Measurements from ENCODE around the gene CORO6. TPM values are rescaled to one million over a fixed set of nuclear protein-coding genes. Genes with fewer than 3 reads are reported as not detected.

The CORO6 gene
- polyA plus RNA-seq, 2 of the 4 experiments (the other 2 are of a cell fraction): 5.0 to 10.1 TPM

DNA sequence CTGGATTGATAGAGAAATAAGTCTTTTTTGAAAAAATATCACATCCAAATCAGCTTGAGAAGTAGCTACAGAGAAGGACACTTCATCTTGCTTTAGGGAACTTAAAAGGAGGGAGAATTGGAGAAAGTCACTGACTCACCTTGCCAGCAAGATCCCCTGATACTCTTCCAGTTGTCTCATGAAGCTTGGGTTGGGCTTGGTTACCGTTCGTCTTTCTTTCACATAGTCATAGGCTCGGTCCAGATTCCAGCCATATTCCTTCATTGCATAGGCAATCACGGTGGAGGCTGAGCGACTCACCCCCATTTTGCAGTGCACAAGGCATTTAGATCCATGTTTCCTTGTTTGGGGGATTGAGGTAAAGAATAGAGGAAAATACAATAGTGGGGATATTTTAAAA, 25.3 kb upstream of the CORO6 start:
- ChIA-PET POLR2A (no interaction called here), CTCF (interaction anchor here (0.9 to 3.3 kb wide), 6 partner anchors 9 to 283 kb away, joined by 3 to 22 read pairs (median 3); no protein-coding TSS in a partner anchor)
- DNase-seq (ENCODE audit: low read depth in 1 of 2, low spot score in 1 of 2): no peak

DNA sequence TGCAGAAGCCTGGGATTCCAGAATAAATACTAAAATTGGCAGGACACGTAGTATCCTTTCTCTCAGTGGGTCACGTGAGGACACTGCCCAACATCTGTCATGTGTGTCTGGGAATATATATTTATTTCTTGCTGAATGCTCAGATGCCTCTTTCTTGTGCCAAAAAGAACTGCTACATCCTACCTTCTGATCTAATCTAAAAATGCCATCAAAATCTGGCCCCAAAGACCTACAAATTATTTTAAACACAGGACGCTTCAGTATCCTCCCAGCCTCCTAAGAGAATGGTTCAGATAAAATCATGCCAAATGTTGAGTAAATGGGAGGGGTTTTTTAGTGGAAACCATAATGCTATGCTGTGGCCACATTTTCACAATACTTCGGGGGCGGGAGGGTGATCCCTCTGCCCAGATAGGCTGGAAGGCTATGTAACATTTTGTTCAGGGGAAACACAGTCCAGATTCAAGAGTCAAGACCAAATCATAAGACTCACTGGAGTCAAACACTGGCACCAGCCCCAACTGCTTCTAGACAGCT, 22.9 kb upstream of the CORO6 start:
- ATAC-seq (no peak), FAIRE-seq (no peak), DNase-seq (ENCODE audit: low read depth in 1 of 2, low spot score in 1 of 2) (no peak)
- 94% methylated on average over 5 of the region's 5 CpGs for WGBS (ENCODE audit: missing lambda C conversion rate)
- Histone ChIP-seq H3K4me1 (peaks cover 25% of the 10 kb centered on the region), H3K27ac (no peak overlapping the region), H3K4me3 (no peak overlapping the region), H3K9me3 (no peaks in the 10 kb centered on the region), H3K4me2 (no peak overlapping the region)
- ChIA-PET CTCF (interaction anchor here (0.8 to 10.1 kb wide), 3 partner anchors 11 to 133 kb away, joined by 3 to 222 read pairs (median 91); no protein-coding TSS in a partner anchor), POLR2A (no interaction called here)
- TF ChIP-seq EHF (CRISPR knock-in tag; IDR thresholded peaks at IDR 0.05) (no peak), HDAC2 (IDR thresholded peaks at IDR 0.05) (no peak), ZFP36 (IDR thresholded peaks at IDR 0.05; ENCODE audit: borderline replicate concordance, partially characterized antibody) (no peak), ESRRA (IDR thresholded peaks at IDR 0.05; ENCODE audit: borderline replicate concordance, low read length) (no peak), CBX2 (IDR thresholded peaks at IDR 0.05; ENCODE audit: borderline replicate concordance, low read depth) (no peak), NPAS2 (CRISPR knock-in tag; IDR thresholded peaks at IDR 0.05; ENCODE audit: borderline replicate concordance) (no peak), TP53 (CRISPR knock-in tag; IDR thresholded peaks at IDR 0.05) (no peak), MAFK (IDR thresholded peaks at IDR 0.05; ENCODE audit: partially characterized antibody) (no peak), ZNF302 (CRISPR knock-in tag; IDR thresholded peaks at IDR 0.05) (no peak), POLR2AphosphoS2 (conservative IDR thresholded peaks at IDR 0.05; ENCODE audit: low read length) (no peak), POLR2A (IDR thresholded peaks at IDR 0.05; ENCODE audit: low read length) (no peak)
- TF ChIP-seq, protein P1, sequence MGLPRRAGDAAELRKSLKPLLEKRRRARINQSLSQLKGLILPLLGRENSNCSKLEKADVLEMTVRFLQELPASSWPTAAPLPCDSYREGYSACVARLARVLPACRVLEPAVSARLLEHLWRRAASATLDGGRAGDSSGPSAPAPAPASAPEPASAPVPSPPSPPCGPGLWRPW (IDR thresholded peaks at IDR 0.05): no peak
- TF ChIP-seq, protein P2, sequence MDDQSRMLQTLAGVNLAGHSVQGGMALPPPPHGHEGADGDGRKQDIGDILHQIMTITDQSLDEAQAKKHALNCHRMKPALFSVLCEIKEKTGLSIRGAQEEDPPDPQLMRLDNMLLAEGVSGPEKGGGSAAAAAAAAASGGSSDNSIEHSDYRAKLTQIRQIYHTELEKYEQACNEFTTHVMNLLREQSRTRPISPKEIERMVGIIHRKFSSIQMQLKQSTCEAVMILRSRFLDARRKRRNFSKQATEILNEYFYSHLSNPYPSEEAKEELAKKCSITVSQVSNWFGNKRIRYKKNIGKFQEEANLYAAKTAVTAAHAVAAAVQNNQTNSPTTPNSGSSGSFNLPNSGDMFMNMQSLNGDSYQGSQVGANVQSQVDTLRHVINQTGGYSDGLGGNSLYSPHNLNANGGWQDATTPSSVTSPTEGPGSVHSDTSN (IDR thresholded peaks at IDR 0.05): no peak
- TF ChIP-seq, protein P3, sequence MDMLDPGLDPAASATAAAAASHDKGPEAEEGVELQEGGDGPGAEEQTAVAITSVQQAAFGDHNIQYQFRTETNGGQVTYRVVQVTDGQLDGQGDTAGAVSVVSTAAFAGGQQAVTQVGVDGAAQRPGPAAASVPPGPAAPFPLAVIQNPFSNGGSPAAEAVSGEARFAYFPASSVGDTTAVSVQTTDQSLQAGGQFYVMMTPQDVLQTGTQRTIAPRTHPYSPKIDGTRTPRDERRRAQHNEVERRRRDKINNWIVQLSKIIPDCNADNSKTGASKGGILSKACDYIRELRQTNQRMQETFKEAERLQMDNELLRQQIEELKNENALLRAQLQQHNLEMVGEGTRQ (IDR thresholded peaks at IDR 0.05): no peak

More for the DNA sequence above, 25.3 kb upstream of the CORO6 start:
- Histone ChIP-seq H3K27ac (no peak overlapping the region), H3K9me3 (no peaks in the 10 kb centered on the region), H3K4me1 (peaks cover 5% of the 10 kb centered on the region; the same call in 2 of the 3 replicates), H3K4me2 (no peak overlapping the region), H3K4me3 (no peak overlapping the region)
- no peak for FAIRE-seq
- no peak for ATAC-seq
- 95% methylated on average over 5 of the region's 5 CpGs for WGBS (ENCODE audit: missing lambda C conversion rate)
- TF ChIP-seq, protein P4, sequence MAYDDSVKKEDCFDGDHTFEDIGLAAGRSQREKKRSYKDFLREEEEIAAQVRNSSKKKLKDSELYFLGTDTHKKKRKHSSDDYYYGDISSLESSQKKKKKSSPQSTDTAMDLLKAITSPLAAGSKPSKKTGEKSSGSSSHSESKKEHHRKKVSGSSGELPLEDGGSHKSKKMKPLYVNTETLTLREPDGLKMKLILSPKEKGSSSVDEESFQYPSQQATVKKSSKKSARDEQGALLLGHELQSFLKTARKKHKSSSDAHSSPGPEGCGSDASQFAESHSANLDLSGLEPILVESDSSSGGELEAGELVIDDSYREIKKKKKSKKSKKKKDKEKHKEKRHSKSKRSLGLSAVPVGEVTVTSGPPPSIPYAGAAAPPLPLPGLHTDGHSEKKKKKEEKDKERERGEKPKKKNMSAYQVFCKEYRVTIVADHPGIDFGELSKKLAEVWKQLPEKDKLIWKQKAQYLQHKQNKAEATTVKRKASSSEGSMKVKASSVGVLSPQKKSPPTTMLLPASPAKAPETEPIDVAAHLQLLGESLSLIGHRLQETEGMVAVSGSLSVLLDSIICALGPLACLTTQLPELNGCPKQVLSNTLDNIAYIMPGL (CRISPR knock-in tag; IDR thresholded peaks at IDR 0.05; ENCODE audit: borderline replicate concordance): no peak
- TF ChIP-seq KDM5A (IDR thresholded peaks at IDR 0.05): no peak
- TF ChIP-seq FOSL2 (IDR thresholded peaks at IDR 0.05): no peak
- TF ChIP-seq FOSL2 (CRISPR knock-in tag; IDR thresholded peaks at IDR 0.05): no peak
- no peak for TF ChIP-seq RCOR1 (IDR thresholded peaks at IDR 0.05; ENCODE audit: low read depth, low read length)
- no peak for TF ChIP-seq SREBF2 (IDR thresholded peaks at IDR 0.05)
- TF ChIP-seq, protein P5, sequence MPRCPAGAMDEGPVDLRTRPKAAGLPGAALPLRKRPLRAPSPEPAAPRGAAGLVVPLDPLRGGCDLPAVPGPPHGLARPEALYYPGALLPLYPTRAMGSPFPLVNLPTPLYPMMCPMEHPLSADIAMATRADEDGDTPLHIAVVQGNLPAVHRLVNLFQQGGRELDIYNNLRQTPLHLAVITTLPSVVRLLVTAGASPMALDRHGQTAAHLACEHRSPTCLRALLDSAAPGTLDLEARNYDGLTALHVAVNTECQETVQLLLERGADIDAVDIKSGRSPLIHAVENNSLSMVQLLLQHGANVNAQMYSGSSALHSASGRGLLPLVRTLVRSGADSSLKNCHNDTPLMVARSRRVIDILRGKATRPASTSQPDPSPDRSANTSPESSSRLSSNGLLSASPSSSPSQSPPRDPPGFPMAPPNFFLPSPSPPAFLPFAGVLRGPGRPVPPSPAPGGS (IDR thresholded peaks at IDR 0.05): no peak
- no peak for TF ChIP-seq TFCP2L1 (CRISPR knock-in tag; IDR thresholded peaks at IDR 0.05)
- no peak for TF ChIP-seq JUNB (IDR thresholded peaks at IDR 0.05)
- no peak for TF ChIP-seq ZFP36 (IDR thresholded peaks at IDR 0.05; ENCODE audit: borderline replicate concordance, partially characterized antibody)
- no peak for TF ChIP-seq MYC (IDR thresholded peaks at IDR 0.05; ENCODE audit: borderline replicate concordance, low read length)
- TF ChIP-seq FOSB (CRISPR knock-in tag; IDR thresholded peaks at IDR 0.05): no peak
- TF ChIP-seq CHD2 (IDR thresholded peaks at IDR 0.05; ENCODE audit: low read length, partially characterized antibody): no peak
- TF ChIP-seq HOXA7 (CRISPR knock-in tag; IDR thresholded peaks at IDR 0.05): no peak
- TF ChIP-seq KDM1A (IDR thresholded peaks at IDR 0.05; ENCODE audit: low read depth): no peak
- TF ChIP-seq, protein P6, sequence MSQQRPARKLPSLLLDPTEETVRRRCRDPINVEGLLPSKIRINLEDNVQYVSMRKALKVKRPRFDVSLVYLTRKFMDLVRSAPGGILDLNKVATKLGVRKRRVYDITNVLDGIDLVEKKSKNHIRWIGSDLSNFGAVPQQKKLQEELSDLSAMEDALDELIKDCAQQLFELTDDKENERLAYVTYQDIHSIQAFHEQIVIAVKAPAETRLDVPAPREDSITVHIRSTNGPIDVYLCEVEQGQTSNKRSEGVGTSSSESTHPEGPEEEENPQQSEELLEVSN (IDR thresholded peaks at IDR 0.05; ENCODE audit: borderline replicate concordance, low read depth): no peak
- TF ChIP-seq EHMT2 (IDR thresholded peaks at IDR 0.05; ENCODE audit: low read depth): no peak
- TF ChIP-seq, protein P7, sequence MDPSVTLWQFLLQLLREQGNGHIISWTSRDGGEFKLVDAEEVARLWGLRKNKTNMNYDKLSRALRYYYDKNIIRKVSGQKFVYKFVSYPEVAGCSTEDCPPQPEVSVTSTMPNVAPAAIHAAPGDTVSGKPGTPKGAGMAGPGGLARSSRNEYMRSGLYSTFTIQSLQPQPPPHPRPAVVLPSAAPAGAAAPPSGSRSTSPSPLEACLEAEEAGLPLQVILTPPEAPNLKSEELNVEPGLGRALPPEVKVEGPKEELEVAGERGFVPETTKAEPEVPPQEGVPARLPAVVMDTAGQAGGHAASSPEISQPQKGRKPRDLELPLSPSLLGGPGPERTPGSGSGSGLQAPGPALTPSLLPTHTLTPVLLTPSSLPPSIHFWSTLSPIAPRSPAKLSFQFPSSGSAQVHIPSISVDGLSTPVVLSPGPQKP (IDR thresholded peaks at IDR 0.05; ENCODE audit: low read depth, low read length): no peak

All from A549 (cell line).